OCI-LY7 (cell line): ENCODE data around the gene FLNA.
"Not testable (repeated sequence)": the region's sequence is repeated elsewhere in the genome, so short reads cannot be mapped to it uniquely, and the experiment has no call there.

ENCODE experiments used
- CTCF ChIP-seq: fragments of 200-600 bp; sonication (generic); conservative IDR thresholded peaks from 2 replicates; pipeline ENCODE4 v1.5.1; 2014; ENCODE audit warnings: mild to moderate bottlenecking, antibody characterized with exemption, low read length, moderate library complexity, mixed read lengths
- EZH2phosphoT487 ChIP-seq: fragments of 200-600 bp; sonication (generic); IDR thresholded peaks from 2 replicates; pipeline ENCODE4 v1.6.1; 2018; ENCODE audit warnings: low read depth, borderline replicate concordance, mild to moderate bottlenecking, mixed run types, antibody characterized with exemption, low read length, moderate library complexity, mixed read lengths

DNA sequence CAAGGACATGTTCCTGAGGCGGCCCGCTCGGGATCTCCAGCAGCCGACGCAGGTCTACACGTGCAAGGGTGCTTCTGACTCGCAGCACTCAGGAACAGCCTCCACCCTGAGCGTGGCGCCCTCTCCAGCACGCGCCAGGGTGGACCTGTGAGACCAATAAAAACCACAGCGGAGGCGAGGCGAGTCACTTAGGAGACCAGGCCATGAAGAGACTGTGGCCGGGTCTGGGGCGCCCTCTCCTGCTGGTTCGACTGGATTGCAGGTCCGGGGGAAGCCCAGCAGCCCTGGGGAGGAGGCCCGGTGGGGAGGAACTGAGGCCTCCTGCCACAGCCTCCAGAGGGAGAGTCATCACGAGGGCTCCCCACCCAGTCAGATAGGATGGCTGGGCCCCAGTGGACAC is 13.7 kb upstream of the FLNA start:
- TF ChIP-seq EZH2phosphoT487, CTCF: not testable (repeated sequence)
